ENCODE results near the gene SPDEF.

Gene SPDEF

GRCh38 chr6:34585108-34585507, 29.0 kb upstream of the SPDEF start:
- H3K4me3 ChIP-seq (ENCODE audit: low read length): no peak overlapping the region
- DNase-seq (ENCODE audit: low read depth, low spot score): no peak

- H3K4me3 ChIP-seq (ENCODE audit: low read length): no peak overlapping the region
- DNase-seq (ENCODE audit: low read depth, low spot score): no peak
Observed at GRCh38 chr6:34584694-34585093, 28.6 kb upstream of the SPDEF start.

GRCh38 chr6:34583861-34584604, 27.9 kb upstream of the SPDEF start:
- no peak overlapping the region for H3K4me3 ChIP-seq (ENCODE audit: low read length)
- DNase-seq (ENCODE audit: low read depth, low spot score): no peak

- DNase-seq (ENCODE audit: low read depth, low spot score): no peak
- no peak overlapping the region for H3K4me3 ChIP-seq (ENCODE audit: low read length)
Observed at GRCh38 chr6:34583461-34583860, 27.3 kb upstream of the SPDEF start.

- H3K4me3 ChIP-seq (ENCODE audit: low read length): no peak overlapping the region
Observed at GRCh38 chr6:34581561-34581920, 25.4 kb upstream of the SPDEF start.

GRCh38 chr6:34580707-34581560, 24.8 kb upstream of the SPDEF start:
- no peak overlapping the region for H3K4me3 ChIP-seq (ENCODE audit: low read length)
- no peak for DNase-seq (ENCODE audit: low read depth, low spot score)

More at GRCh38 chr6:34581561-34581920, 25.4 kb upstream of the SPDEF start:
- DNase-seq (ENCODE audit: low read depth, low spot score): no peak

GRCh38 chr6:34578445-34579262, 22.5 kb upstream of the SPDEF start:
- H3K4me3 ChIP-seq (ENCODE audit: low read length): no peak overlapping the region
- no peak for DNase-seq (ENCODE audit: low read depth, low spot score)

- no peak overlapping the region for H3K4me3 ChIP-seq (ENCODE audit: low read length)
- no peak for DNase-seq (ENCODE audit: low read depth, low spot score)
Observed at GRCh38 chr6:34576286-34576955, 20.3 kb upstream of the SPDEF start.

GRCh38 chr6:34575326-34575725, 19.2 kb upstream of the SPDEF start:
- no peak overlapping the region for H3K4me3 ChIP-seq (ENCODE audit: low read length)
- DNase-seq (ENCODE audit: low read depth, low spot score): no peak

GRCh38 chr6:34574647-34575293, 18.6 kb upstream of the SPDEF start:
- H3K4me3 ChIP-seq (ENCODE audit: low read length): no peak overlapping the region
- DNase-seq (ENCODE audit: low read depth, low spot score): no peak

GRCh38 chr6:34573567-34574183, 17.5 kb upstream of the SPDEF start:
- DNase-seq (ENCODE audit: low read depth, low spot score): no peak
- no peak overlapping the region for H3K4me3 ChIP-seq (ENCODE audit: low read length)

GRCh38 chr6:34572585-34572984, 16.5 kb upstream of the SPDEF start:
- no peak overlapping the region for H3K4me3 ChIP-seq (ENCODE audit: low read length)
- DNase-seq (ENCODE audit: low read depth, low spot score): no peak

GRCh38 chr6:34572021-34572420, 15.9 kb upstream of the SPDEF start:
- no peak for DNase-seq (ENCODE audit: low read depth, low spot score)
- H3K4me3 ChIP-seq (ENCODE audit: low read length): no peak overlapping the region

- H3K4me3 ChIP-seq (ENCODE audit: low read length): no peak overlapping the region
- DNase-seq (ENCODE audit: low read depth, low spot score): no peak
Observed at GRCh38 chr6:34571388-34571787, 15.3 kb upstream of the SPDEF start.

GRCh38 chr6:34570066-34570833, 14.1 kb upstream of the SPDEF start:
- DNase-seq (ENCODE audit: low read depth, low spot score): no peak
- no peak overlapping the region for H3K4me3 ChIP-seq (ENCODE audit: low read length)

GRCh38 chr6:34569361-34569973, 13.3 kb upstream of the SPDEF start:
- DNase-seq (ENCODE audit: low read depth, low spot score): no peak
- no peak overlapping the region for H3K4me3 ChIP-seq (ENCODE audit: low read length)
